Osteoblast (primary cell): ENCODE measurements around the gene GGA3. TPM values are rescaled to one million over a fixed set of nuclear protein-coding genes. Genes with fewer than 3 reads are reported as not detected.

Source experiments
- DNase-seq: peaks from one replicate; pipeline ENCODE4 v3.0.0; 2011; ENCODE audit warnings: low spot score, mixed read lengths; ENCODE audit not compliant: insufficient read length; ENCODE audit errors: missing footprints
- H2AFZ ChIP-seq: 2 replicates; pipeline ENCODE4 v1.6.0; 2011; ENCODE audit warnings: mild to moderate bottlenecking, low read length
- H3K27ac ChIP-seq: 2 replicates; pipeline ENCODE4 v1.5.1; 2011; ENCODE audit warnings: mild to moderate bottlenecking, low read depth, low read length, moderate library complexity
- H3K27me3 ChIP-seq: 2 replicates; pipeline ENCODE4 v1.6.0; 2012; ENCODE audit warnings: mild to moderate bottlenecking, control low read depth, inconsistent platforms, low read length, moderate library complexity; ENCODE audit not compliant: insufficient read depth
- H3K36me3 ChIP-seq: 2 replicates; pipeline ENCODE4 v1.5.1; 2011; ENCODE audit warnings: mild to moderate bottlenecking, low read length, control low read depth, moderate library complexity; ENCODE audit not compliant: insufficient read depth
- H3K4me1 ChIP-seq: 2 replicates; pipeline ENCODE4 v1.5.1; 2011; ENCODE audit warnings: mild to moderate bottlenecking, low read length, control low read depth, moderate library complexity; ENCODE audit not compliant: insufficient read depth
- H3K4me2 ChIP-seq: 2 replicates; pipeline ENCODE4 v1.6.0; 2011; ENCODE audit warnings: mild to moderate bottlenecking, low read length; ENCODE audit not compliant: insufficient read depth
- H3K4me3 ChIP-seq: fragments of 200-600 bp; sonication (generic); 3 replicates; pipeline ENCODE4 v1.5.1; 2012; ENCODE audit warnings: mild to moderate bottlenecking, low read length, inconsistent platforms; ENCODE audit not compliant: insufficient read depth
- H3K79me2 ChIP-seq: 2 replicates; pipeline ENCODE4 v1.6.0; 2012; ENCODE audit warnings: mild to moderate bottlenecking, low read length, control low read depth, inconsistent platforms; ENCODE audit not compliant: insufficient read depth
- H3K9me3 ChIP-seq: 2 replicates; pipeline ENCODE4 v1.5.1; 2011; ENCODE audit warnings: low read depth, low read length, control low read depth
- H4K20me1 ChIP-seq: 2 replicates; pipeline ENCODE4 v1.6.0; 2012; ENCODE audit warnings: mild to moderate bottlenecking, low read length, control low read depth; ENCODE audit not compliant: insufficient read depth
- CTCF ChIP-seq: IDR thresholded peaks from 2 replicates; pipeline ENCODE4 v1.5.1; 2011; ENCODE audit warnings: mild to moderate bottlenecking, low read depth, low read length, moderate library complexity; ENCODE audit errors: extremely low read depth
- total RNA-seq: library from RNA; depleted of rRNA; stranded (reverse); fragments of >200 nt; gene quantifications from 2 replicates; pipeline ENCODE4 v1.2.3, GENCODE V29; 2012

Gene GGA3
- total RNA-seq, 1 donor, result 9.0 TPM

GRCh38 chr17:75205793-75206163 is 55.6 kb downstream of the GGA3 start:
- H3K9me3 ChIP-seq, result no peaks in the 10 kb centered on the region
- peaks cover 6% of the 10 kb centered on the region for H3K4me1 ChIP-seq
- DNase-seq, result no peak
- TF ChIP-seq CTCF, result no peak
- peaks cover 21% of the 10 kb centered on the region for H3K36me3 ChIP-seq
- peak overlapping the region; percentile 88 for H3K4me3 ChIP-seq
- H3K4me2 ChIP-seq, result peak overlapping the region; percentile 99
- H4K20me1 ChIP-seq, result no peaks in the 10 kb centered on the region
- peak overlapping the region; percentile 97 for H2AFZ ChIP-seq
- peak overlapping the region; percentile 93 for H3K27ac ChIP-seq
- H3K27me3 ChIP-seq, result no peaks in the 10 kb centered on the region
- H3K79me2 ChIP-seq, result peaks cover 47% of the 10 kb centered on the region

- TF ChIP-seq CTCF, result no peak
- H3K27me3 ChIP-seq, result no peaks in the 10 kb centered on the region
Observed at GRCh38 chr17:75205037-75205792, 56.2 kb downstream of the GGA3 start, which contains the start of gene NUP85. Gene NUP85, plus strand, starts transcription at chr17:75205679. Its CDS starts 83 bp downstream, at chr17:75205762.

GRCh38 chr17:75199886-75200618 is 61.4 kb downstream of the GGA3 start:
- no peaks in the 10 kb centered on the region for H3K36me3 ChIP-seq
- H3K4me1 ChIP-seq, result no peaks in the 10 kb centered on the region
- TF ChIP-seq CTCF, result no peak
- H3K27ac ChIP-seq, result no peak overlapping the region
- no peaks in the 10 kb centered on the region for H3K27me3 ChIP-seq
- peak; percentile 13 for DNase-seq
- H3K9me3 ChIP-seq, result no peaks in the 10 kb centered on the region
- no peaks in the 10 kb centered on the region for H3K79me2 ChIP-seq
- no peak overlapping the region for H3K4me3 ChIP-seq
- H2AFZ ChIP-seq, result no peak overlapping the region
- no peak overlapping the region for H3K4me2 ChIP-seq
- no peaks in the 10 kb centered on the region for H4K20me1 ChIP-seq

More at GRCh38 chr17:75205037-75205792, 56.2 kb downstream of the GGA3 start, which contains the start of gene NUP85:
- Histone ChIP-seq H4K20me1 (no peaks in the 10 kb centered on the region), H3K4me3 (peak within 1 kb of the TSS; percentile 88), H3K4me1 (peaks cover 6% of the 10 kb centered on the region), H2AFZ (peak within 1 kb of the TSS; percentile 97), H3K36me3 (peaks cover 18% of the 10 kb centered on the region), H3K27ac (peak within 1 kb of the TSS; percentile 93), H3K79me2 (peaks cover 44% of the 10 kb centered on the region), H3K4me2 (peak within 1 kb of the TSS; percentile 99), H3K9me3 (no peaks in the 10 kb centered on the region)
- peak; percentile 99 for DNase-seq

GRCh38 chr17:75194879-75195278 is 66.5 kb downstream of the GGA3 start:
- Histone ChIP-seq H3K27ac (no peak overlapping the region), H3K9me3 (no peaks in the 10 kb centered on the region), H3K4me2 (peak overlapping the region; percentile 30), H3K4me3 (no peak overlapping the region), H3K79me2 (no peaks in the 10 kb centered on the region), H2AFZ (peak overlapping the region; percentile 54), H3K27me3 (no peaks in the 10 kb centered on the region), H3K4me1 (no peaks in the 10 kb centered on the region), H3K36me3 (no peaks in the 10 kb centered on the region), H4K20me1 (no peaks in the 10 kb centered on the region)
- peak; percentile 87 for DNase-seq
- no peak for TF ChIP-seq CTCF
